Neural progenitor cell (in vitro differentiated cells): ENCODE results near the gene SYT7. TPM values are rescaled to one million over a fixed set of nuclear protein-coding genes. Genes with fewer than 3 reads are reported as not detected.

Experiments
- DNase-seq: peaks from one replicate; pipeline ENCODE4 v3.0.0-alpha.2; 2016; ENCODE audit warnings: low spot score
- H2AFZ ChIP-seq: fragments of 200-600 bp; sonication (generic); replicated peaks from 2 replicates; pipeline ENCODE4 v1.6.1; 2016; ENCODE audit warnings: antibody characterized with exemption
- H3F3A ChIP-seq: fragments of 200-600 bp; sonication (generic); 2 replicates; pipeline ENCODE4 v1.6.1; 2016; ENCODE audit warnings: antibody characterized with exemption, low read depth
- H3K27ac ChIP-seq: fragments of 200-600 bp; sonication (generic); 2 replicates; pipeline ENCODE4 v1.5.1; 2016; ENCODE audit warnings: mild to moderate bottlenecking
- H3K27me3 ChIP-seq: fragments of 200-600 bp; sonication (generic); 2 replicates; pipeline ENCODE4 v1.6.1; 2016; ENCODE audit warnings: mild to moderate bottlenecking, moderate library complexity
- H3K36me3 ChIP-seq: fragments of 200-600 bp; sonication (generic); 2 replicates; pipeline ENCODE4 v1.5.1; 2016
- H3K4me1 ChIP-seq: fragments of 200-600 bp; sonication (generic); 2 replicates; pipeline ENCODE4 v1.6.1; 2016; ENCODE audit warnings: mixed run types
- H3K4me2 ChIP-seq: fragments of 200-600 bp; sonication (generic); 2 replicates; pipeline ENCODE4 v1.6.1; 2016
- H3K4me3 ChIP-seq: fragments of 200-600 bp; sonication (generic); 2 replicates; pipeline ENCODE4 v1.5.1; 2016
- H3K79me2 ChIP-seq: fragments of 200-600 bp; sonication (generic); 2 replicates; pipeline ENCODE4 v1.6.1; 2016; ENCODE audit warnings: low read depth
- H3K9ac ChIP-seq: fragments of 200-600 bp; sonication (generic); 2 replicates; pipeline ENCODE4 v1.6.1; 2016
- H3K9me3 ChIP-seq: fragments of 200-600 bp; sonication (generic); 2 replicates; pipeline ENCODE4 v1.5.1; 2016; ENCODE audit warnings: low read depth
- H4K20me1 ChIP-seq: fragments of 200-600 bp; sonication (generic); 2 replicates; pipeline ENCODE4 v1.6.1; 2016; ENCODE audit warnings: low read depth
- H3K27ac Mint-ChIP-seq: 3 replicates; pipeline ENCODE4 v1.8.0; 2021; ENCODE audit warnings: mixed read lengths
- H3K27me3 Mint-ChIP-seq: 2 replicates; pipeline ENCODE4 v1.8.0; 2022; ENCODE audit warnings: low read depth, mild to moderate bottlenecking, inconsistent platforms, moderate library complexity, mixed read lengths; ENCODE audit not compliant: insufficient read depth
- H3K36me3 Mint-ChIP-seq: 3 replicates; pipeline ENCODE4 v1.8.0; 2021; ENCODE audit warnings: mixed read lengths
- H3K4me1 Mint-ChIP-seq: 3 replicates; pipeline ENCODE4 v1.8.0; 2021; ENCODE audit warnings: mixed read lengths
- H3K4me3 Mint-ChIP-seq: 3 replicates; pipeline ENCODE4 v1.8.0; 2021; ENCODE audit warnings: mild to moderate bottlenecking, moderate library complexity, mixed read lengths
- H3K9me3 Mint-ChIP-seq: 3 replicates; pipeline ENCODE4 v1.8.0; 2020; ENCODE audit warnings: mixed read lengths
- CTCF ChIP-seq: fragments of 200-600 bp; sonication (generic); IDR thresholded peaks from 2 replicates; pipeline ENCODE4 v1.5.1; 2017; ENCODE audit warnings: antibody characterized with exemption, mild to moderate bottlenecking
- EZH2 ChIP-seq: fragments of 200-600 bp; sonication (generic); IDR thresholded peaks from 2 replicates; pipeline ENCODE4 v1.6.1; 2017; ENCODE audit warnings: antibody characterized with exemption, mild to moderate bottlenecking, moderate library complexity
- EZH2phosphoT487 ChIP-seq: fragments of 200-600 bp; sonication (generic); IDR thresholded peaks from 2 replicates; pipeline ENCODE4 v1.6.1; 2017; ENCODE audit warnings: antibody characterized with exemption
- total RNA-seq: library from RNA; depleted of rRNA; stranded (reverse); fragments of >200 nt; gene quantifications from 2 replicates; pipeline ENCODE4 v1.2.3, GENCODE V29; 2015; ENCODE audit warnings: low replicate concordance

Gene SYT7
- total RNA-seq, 1 donor from 2014 or later = 0.73 TPM

- no peak overlapping the region for H3K4me3 ChIP-seq
- H3K4me2 ChIP-seq = no peak overlapping the region
- H2AFZ ChIP-seq = no peak overlapping the region
- no peaks in the 10 kb centered on the region for H3K9me3 ChIP-seq
- H3K27ac ChIP-seq = no peak overlapping the region
- no peaks in the 10 kb centered on the region for H3K9me3 Mint-ChIP-seq
- H3K27me3 ChIP-seq = peaks cover 7% of the 10 kb centered on the region
- peaks cover 8% of the 10 kb centered on the region for H3F3A ChIP-seq
- no peaks in the 10 kb centered on the region for H3K79me2 ChIP-seq
- peaks cover 2% of the 10 kb centered on the region for H3K27me3 Mint-ChIP-seq
- peaks cover 10% of the 10 kb centered on the region for H3K4me1 ChIP-seq
- DNase-seq = no peak
- TF ChIP-seq EZH2phosphoT487 (no peak), CTCF (no peak), EZH2 (no peak)
- peaks cover 11% of the 10 kb centered on the region for H3K36me3 Mint-ChIP-seq
- H3K9ac ChIP-seq = no peak overlapping the region
- H3K27ac Mint-ChIP-seq = no peak overlapping the region
- H3K4me1 Mint-ChIP-seq = peaks cover 14% of the 10 kb centered on the region
- no peak overlapping the region for H3K4me3 Mint-ChIP-seq
- peaks cover 26% of the 10 kb centered on the region for H4K20me1 ChIP-seq
- no peaks in the 10 kb centered on the region for H3K36me3 ChIP-seq
Observed at GRCh38 chr11:61474013-61474643, 106.7 kb downstream of the SYT7 start.

- Mint-ChIP-seq H3K9me3 (no peaks in the 10 kb centered on the region), H3K27ac (no peak overlapping the region), H3K4me1 (peaks cover 11% of the 10 kb centered on the region), H3K36me3 (peaks cover 11% of the 10 kb centered on the region), H3K4me3 (no peak overlapping the region), H3K27me3 (peaks cover 2% of the 10 kb centered on the region)
- Histone ChIP-seq H3K79me2 (no peaks in the 10 kb centered on the region), H3K27me3 (peaks cover 6% of the 10 kb centered on the region), H3K27ac (no peak overlapping the region), H3K9me3 (no peaks in the 10 kb centered on the region), H4K20me1 (peaks cover 26% of the 10 kb centered on the region), H3F3A (peaks cover 8% of the 10 kb centered on the region), H2AFZ (no peak overlapping the region), H3K4me3 (no peak overlapping the region), H3K9ac (no peak overlapping the region), H3K4me2 (no peak overlapping the region), H3K36me3 (no peaks in the 10 kb centered on the region), H3K4me1 (peaks cover 10% of the 10 kb centered on the region)
- no peak for DNase-seq
- TF ChIP-seq EZH2phosphoT487 (no peak), CTCF (no peak), EZH2 (no peak)
Observed at GRCh38 chr11:61473370-61474012, 107.4 kb downstream of the SYT7 start.

DNA sequence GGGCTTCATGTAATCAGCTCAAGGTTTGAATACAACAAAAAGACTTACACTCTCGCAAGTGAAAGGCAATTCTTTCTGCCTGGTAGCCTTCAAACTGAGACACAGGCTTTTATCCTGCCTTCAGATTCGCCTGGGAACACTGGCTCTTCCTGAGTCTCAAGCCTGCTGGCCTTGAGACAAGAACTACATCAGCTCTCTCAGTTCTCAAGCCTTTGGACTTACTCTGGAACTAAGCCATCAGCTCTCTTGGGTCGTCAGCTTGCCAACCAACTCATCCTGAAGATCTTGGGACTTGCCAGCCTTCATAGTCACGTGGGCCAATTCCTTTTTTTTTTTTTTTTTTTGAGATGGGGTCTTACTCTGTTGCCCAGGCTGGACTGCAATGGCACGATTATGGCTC lies 108.0 kb downstream of the SYT7 start:
- TF ChIP-seq EZH2 (no peak), EZH2phosphoT487 (no peak), CTCF (no peak)
- Mint-ChIP-seq H3K4me1 (peaks cover 4% of the 10 kb centered on the region), H3K27me3 (peaks cover 5% of the 10 kb centered on the region), H3K36me3 (peaks cover 11% of the 10 kb centered on the region), H3K9me3 (no peaks in the 10 kb centered on the region), H3K4me3 (no peak overlapping the region), H3K27ac (no peak overlapping the region)
- H3K4me1 ChIP-seq = peaks cover 8% of the 10 kb centered on the region
- no peak overlapping the region for H3K4me3 ChIP-seq
- peaks cover 8% of the 10 kb centered on the region for H3F3A ChIP-seq
- H3K36me3 ChIP-seq = no peaks in the 10 kb centered on the region
- no peaks in the 10 kb centered on the region for H3K9me3 ChIP-seq
- peak; percentile 39 for DNase-seq
- no peak overlapping the region for H3K4me2 ChIP-seq
- no peaks in the 10 kb centered on the region for H3K79me2 ChIP-seq
- H3K27ac ChIP-seq = no peak overlapping the region
- H3K9ac ChIP-seq = no peak overlapping the region
- H2AFZ ChIP-seq = no peak overlapping the region
- H3K27me3 ChIP-seq = peaks cover under 1% of the 10 kb centered on the region
- H4K20me1 ChIP-seq = peaks cover 20% of the 10 kb centered on the region
